Glutamatergic neuron (in vitro differentiated cells): ENCODE measurements around the gene MYO1E. TPM values are rescaled to one million over a fixed set of nuclear protein-coding genes. Genes with fewer than 3 reads are reported as not detected.
"Not testable (repeated sequence)": the region's sequence is repeated elsewhere in the genome, so short reads cannot be mapped to it uniquely, and the experiment has no call there.

ENCODE experiments used
- DNase-seq: peaks from one replicate; pipeline ENCODE4 v3.0.0; 2022
- H3K27ac Mint-ChIP-seq: one replicate; pipeline ENCODE4 v1.8.0; 2020; ENCODE audit warnings: mild to moderate bottlenecking, mixed read lengths, inconsistent platforms; ENCODE audit not compliant: unreplicated experiment
- H3K27me3 Mint-ChIP-seq: one replicate; pipeline ENCODE4 v1.8.0; 2020; ENCODE audit warnings: mild to moderate bottlenecking, moderate library complexity, mixed read lengths, inconsistent platforms; ENCODE audit not compliant: unreplicated experiment
- H3K36me3 Mint-ChIP-seq: one replicate; pipeline ENCODE4 v1.8.0; 2020; ENCODE audit warnings: mild to moderate bottlenecking, mixed read lengths, inconsistent platforms; ENCODE audit not compliant: unreplicated experiment
- H3K4me1 Mint-ChIP-seq: one replicate; pipeline ENCODE4 v1.8.0; 2020; ENCODE audit warnings: mild to moderate bottlenecking, low read depth, mixed read lengths, inconsistent platforms; ENCODE audit not compliant: unreplicated experiment
- H3K4me3 Mint-ChIP-seq: one replicate; pipeline ENCODE4 v1.8.0; 2020; ENCODE audit warnings: mild to moderate bottlenecking, mixed read lengths, inconsistent platforms; ENCODE audit not compliant: unreplicated experiment
- H3K9me3 Mint-ChIP-seq: one replicate; pipeline ENCODE4 v1.8.0; 2020; ENCODE audit warnings: mild to moderate bottlenecking, moderate library complexity, mixed read lengths, inconsistent platforms; ENCODE audit not compliant: unreplicated experiment
- CTCF ChIP-seq: fragments of 200-600 bp; sonication (generic); IDR thresholded peaks from one replicate; pipeline ENCODE4 v1.5.0; 2021; ENCODE audit not compliant: partially characterized antibody, unreplicated experiment
- total RNA-seq: library from RNA; stranded (reverse); fragmentation: NEBNext Ultra II Directional; extraction: Animal tissue kit (Norgen Biotek cat#: 25700); gene quantifications from one replicate; pipeline ENCODE4 v1.2.1, GENCODE V29; 2021; ENCODE audit not compliant: unreplicated experiment

Gene MYO1E
- total RNA-seq, 1 donor from 2014 or later: 7.9 TPM

- Mint-ChIP-seq H3K27ac (no peak overlapping the region), H3K27me3 (no peaks in the 10 kb centered on the region), H3K9me3 (no peaks in the 10 kb centered on the region), H3K36me3 (no peaks in the 10 kb centered on the region), H3K4me3 (no peak overlapping the region), H3K4me1 (no peaks in the 10 kb centered on the region)
- DNase-seq: no peak
- no peak for TF ChIP-seq CTCF
These were observed 27.3 kb downstream of the MYO1E start for GRCh38 chr15:59345326-59345725.

- H3K27ac Mint-ChIP-seq: no peak overlapping the region
- no peak overlapping the region for H3K4me3 Mint-ChIP-seq
- H3K9me3 Mint-ChIP-seq: no peaks in the 10 kb centered on the region
- no peaks in the 10 kb centered on the region for H3K36me3 Mint-ChIP-seq
- no peaks in the 10 kb centered on the region for H3K27me3 Mint-ChIP-seq
- no peaks in the 10 kb centered on the region for H3K4me1 Mint-ChIP-seq
- DNase-seq: no peak
- TF ChIP-seq CTCF: no peak
These were observed 28.4 kb downstream of the MYO1E start for GRCh38 chr15:59344311-59344710.

- no peaks in the 10 kb centered on the region for H3K27me3 Mint-ChIP-seq
- no peaks in the 10 kb centered on the region for H3K36me3 Mint-ChIP-seq
- H3K27ac Mint-ChIP-seq: no peak overlapping the region
- DNase-seq: no peak
- no peak overlapping the region for H3K4me3 Mint-ChIP-seq
- no peak for TF ChIP-seq CTCF
- no peaks in the 10 kb centered on the region for H3K9me3 Mint-ChIP-seq
- no peaks in the 10 kb centered on the region for H3K4me1 Mint-ChIP-seq
These were observed 32.3 kb downstream of the MYO1E start for GRCh38 chr15:59340325-59340724.

- no peaks in the 10 kb centered on the region for H3K4me1 Mint-ChIP-seq
- no peaks in the 10 kb centered on the region for H3K9me3 Mint-ChIP-seq
- no peak overlapping the region for H3K4me3 Mint-ChIP-seq
- TF ChIP-seq CTCF: no peak
- H3K27ac Mint-ChIP-seq: no peak overlapping the region
- no peak for DNase-seq
- H3K27me3 Mint-ChIP-seq: no peaks in the 10 kb centered on the region
- no peaks in the 10 kb centered on the region for H3K36me3 Mint-ChIP-seq
These were observed 33.4 kb downstream of the MYO1E start for GRCh38 chr15:59339252-59339672.

GRCh38 chr15:59338414-59338813, 34.3 kb downstream of the MYO1E start:
- no peaks in the 10 kb centered on the region for H3K9me3 Mint-ChIP-seq

GRCh38 chr15:59336725-59337124, 35.9 kb downstream of the MYO1E start:
- H3K4me1 Mint-ChIP-seq, DNase-seq, H3K36me3 Mint-ChIP-seq, H3K9me3 Mint-ChIP-seq, H3K27me3 Mint-ChIP-seq, H3K27ac Mint-ChIP-seq, H3K4me3 Mint-ChIP-seq: not testable (repeated sequence)

More at GRCh38 chr15:59338414-59338813, 34.3 kb downstream of the MYO1E start:
- H3K4me3 Mint-ChIP-seq: no peak overlapping the region
- no peaks in the 10 kb centered on the region for H3K36me3 Mint-ChIP-seq
- DNase-seq: no peak
- no peak for TF ChIP-seq CTCF
- peaks cover 1% of the 10 kb centered on the region for H3K27me3 Mint-ChIP-seq
- H3K4me1 Mint-ChIP-seq: no peaks in the 10 kb centered on the region
- no peak overlapping the region for H3K27ac Mint-ChIP-seq
